ENCODE data around the gene MORN5. TPM values are rescaled to one million over a fixed set of nuclear protein-coding genes. Genes with fewer than 3 reads are reported as not detected.
A peak's percentile ranks its signal among the peaks of the same experiment; 100 is the strongest.

MORN5 gene
- total and polyA plus RNA-seq, 2 experiments from 2014 or later: not detected

GRCh38 chr9:122124048-122124447 is 35.7 kb upstream of the MORN5 start:
- 76 to 89% methylated on average over 1 of the region's 1 CpG for WGBS, 2 experiments (ENCODE audit: low coverage in 1 of 2, low lambda C conversion rate in 2 of 2, missing lambda C conversion rate in 2 of 2)

GRCh38 chr9:122124528-122124927 is 35.2 kb upstream of the MORN5 start:
- H3K9me2 ChIP-seq (ENCODE audit: insufficient read depth): no peaks in the 10 kb centered on the region
- H3K4me2 ChIP-seq (ENCODE audit: unreplicated experiment): no peak overlapping the region
- 44 to 47% methylated on average over 7 of the region's 7 CpGs for WGBS, 2 experiments (ENCODE audit: low coverage in 1 of 2, low lambda C conversion rate in 2 of 2, missing lambda C conversion rate in 2 of 2)
- H3K27me3 ChIP-seq (replicated peaks; ENCODE audit: insufficient read depth): no peaks in the 10 kb centered on the region
- no peaks in the 10 kb centered on the region for H3K36me3 ChIP-seq (ENCODE audit: low read depth)
- H2AFZ ChIP-seq: no peak overlapping the region
- H3K79me2 ChIP-seq (ENCODE audit: insufficient read depth): no peaks in the 10 kb centered on the region
- H4K20me1 ChIP-seq (ENCODE audit: insufficient read depth): no peaks in the 10 kb centered on the region
- no peaks in the 10 kb centered on the region for H3F3A ChIP-seq (ENCODE audit: insufficient read depth)
- in situ Hi-C loops (cut with MboI): loop anchor here (5.0 to 10.0 kb wide), 3 partner anchors 230 to 700 kb away; partner anchors contain the start of gene PDCL
- no peaks in the 10 kb centered on the region for H3K9me3 ChIP-seq (ENCODE audit: low read depth)
- TF ChIP-seq EZH2 (IDR thresholded peaks at IDR 0.05; ENCODE audit: insufficient read depth, poor library complexity, severe bottlenecking): no peak
- no peak for TF ChIP-seq EZH2phosphoT487 (IDR thresholded peaks at IDR 0.05; ENCODE audit: insufficient read depth, low read depth)
- H3K9ac ChIP-seq: no peak overlapping the region
- H3K4me1 ChIP-seq (ENCODE audit: insufficient read depth): peaks cover 12% of the 10 kb centered on the region
- no peak for DNase-seq
- no peak overlapping the region for H3K27ac ChIP-seq
- H3K4me3 ChIP-seq: no peak overlapping the region

More at GRCh38 chr9:122124048-122124447, 35.7 kb upstream of the MORN5 start:
- TF ChIP-seq EZH2 (IDR thresholded peaks at IDR 0.05; ENCODE audit: insufficient read depth, poor library complexity, severe bottlenecking) (no peak), EZH2phosphoT487 (IDR thresholded peaks at IDR 0.05; ENCODE audit: insufficient read depth, low read depth) (no peak)
- in situ Hi-C loops (cut with MboI): loop anchor here (5.0 to 10.0 kb wide), 3 partner anchors 231 to 701 kb away; partner anchors contain the start of gene PDCL
- Histone ChIP-seq H3K79me2 (ENCODE audit: insufficient read depth) (no peaks in the 10 kb centered on the region), H2AFZ (no peak overlapping the region), H3K4me2 (ENCODE audit: unreplicated experiment) (no peak overlapping the region), H3K9ac (no peak overlapping the region), H3K9me3 (ENCODE audit: low read depth) (no peaks in the 10 kb centered on the region), H3K27me3 (replicated peaks; ENCODE audit: insufficient read depth) (no peaks in the 10 kb centered on the region), H4K20me1 (ENCODE audit: insufficient read depth) (no peaks in the 10 kb centered on the region), H3K27ac (no peak overlapping the region), H3K4me1 (ENCODE audit: insufficient read depth) (peaks cover 12% of the 10 kb centered on the region), H3F3A (ENCODE audit: insufficient read depth) (no peaks in the 10 kb centered on the region), H3K9me2 (ENCODE audit: insufficient read depth) (no peaks in the 10 kb centered on the region), H3K4me3 (no peak overlapping the region), H3K36me3 (ENCODE audit: low read depth) (no peaks in the 10 kb centered on the region)
- no peak for DNase-seq

- 1 to 2% methylated on average over 8 of the region's 8 CpGs for WGBS, 2 experiments (ENCODE audit: low coverage in 1 of 2, low lambda C conversion rate in 2 of 2, missing lambda C conversion rate in 2 of 2)
- H3K4me1 ChIP-seq (ENCODE audit: insufficient read depth): peaks cover 12% of the 10 kb centered on the region
- no peak overlapping the region for H3K4me2 ChIP-seq (ENCODE audit: unreplicated experiment)
- in situ Hi-C loops (cut with MboI): loop anchor here (10.0 kb wide), 2 partner anchors 230 to 700 kb away; partner anchors contain the start of gene PDCL
- no peak overlapping the region for H3K27ac ChIP-seq
- H3K27me3 ChIP-seq (replicated peaks; ENCODE audit: insufficient read depth): no peaks in the 10 kb centered on the region
- no peak for TF ChIP-seq EZH2phosphoT487 (IDR thresholded peaks at IDR 0.05; ENCODE audit: insufficient read depth, low read depth)
- TF ChIP-seq EZH2 (IDR thresholded peaks at IDR 0.05; ENCODE audit: insufficient read depth, poor library complexity, severe bottlenecking): no peak
- H3K9me3 ChIP-seq (ENCODE audit: low read depth): no peaks in the 10 kb centered on the region
- no peaks in the 10 kb centered on the region for H4K20me1 ChIP-seq (ENCODE audit: insufficient read depth)
- no peak overlapping the region for H3K9ac ChIP-seq
- no peaks in the 10 kb centered on the region for H3K9me2 ChIP-seq (ENCODE audit: insufficient read depth)
- H3K79me2 ChIP-seq (ENCODE audit: insufficient read depth): no peaks in the 10 kb centered on the region
- H3K36me3 ChIP-seq (ENCODE audit: low read depth): no peaks in the 10 kb centered on the region
- peak; percentile 90 for DNase-seq
- no peak overlapping the region for H2AFZ ChIP-seq
- no peaks in the 10 kb centered on the region for H3F3A ChIP-seq (ENCODE audit: insufficient read depth)
- H3K4me3 ChIP-seq: no peak overlapping the region
Observed at GRCh38 chr9:122125158-122125508, 34.6 kb upstream of the MORN5 start.

- Histone ChIP-seq H3K4me1 (ENCODE audit: insufficient read depth) (peaks cover 12% of the 10 kb centered on the region), H3K9me2 (ENCODE audit: insufficient read depth) (no peaks in the 10 kb centered on the region), H3K36me3 (ENCODE audit: low read depth) (no peaks in the 10 kb centered on the region), H3K79me2 (ENCODE audit: insufficient read depth) (no peaks in the 10 kb centered on the region), H3K4me3 (peak overlapping the region; percentile 68), H3K9ac (no peak overlapping the region), H3K27ac (no peak overlapping the region), H3F3A (ENCODE audit: insufficient read depth) (no peaks in the 10 kb centered on the region), H4K20me1 (ENCODE audit: insufficient read depth) (no peaks in the 10 kb centered on the region), H2AFZ (peak overlapping the region; percentile 95), H3K4me2 (ENCODE audit: unreplicated experiment) (peak overlapping the region; percentile 92), H3K9me3 (ENCODE audit: low read depth) (no peaks in the 10 kb centered on the region), H3K27me3 (replicated peaks; ENCODE audit: insufficient read depth) (no peaks in the 10 kb centered on the region)
- no peak for TF ChIP-seq EZH2 (IDR thresholded peaks at IDR 0.05; ENCODE audit: insufficient read depth, poor library complexity, severe bottlenecking)
- TF ChIP-seq EZH2phosphoT487 (IDR thresholded peaks at IDR 0.05; ENCODE audit: insufficient read depth, low read depth): no peak
- DNase-seq: peak; percentile 52
- whole genome bisulfite sequencing, 2 experiments (ENCODE audit: low coverage in 1 of 2, low lambda C conversion rate in 2 of 2, missing lambda C conversion rate in 2 of 2): 38% methylated on average over 18 to 21 of the region's 21 CpGs
- in situ Hi-C loops (cut with MboI): loop anchor here (10.0 kb wide), 2 partner anchors 229 to 699 kb away; partner anchors contain the start of gene PDCL
Observed at GRCh38 chr9:122125509-122126330, 34.0 kb upstream of the MORN5 start.

All from GM23248 (cell line).